Activated CD4-positive, alpha-beta T cell treated with anti-CD3 and anti-CD28 coated beads, Interleukin-2, Interleukin-6, amounts not matched to agents 100 ng/mL and 50 ng/mL, durations not matched to agents 16 hours and 8 hours (primary cell): Measurements from ENCODE around the gene PSENEN.
"Not testable (repeated sequence)": the region's sequence is repeated elsewhere in the genome, so short reads cannot be mapped to it uniquely, and the experiment has no call there.

Experiments used
- DNase-seq: peaks from one replicate; pipeline ENCODE4 v3.0.0-alpha.2; 2020

PSENEN gene

GRCh38 chr19:35719402-35720162 lies 25.9 kb upstream of the PSENEN start:
- DNase-seq = no peak

- DNase-seq = no peak
These were observed 25.3 kb upstream of the PSENEN start for GRCh38 chr19:35720163-35720524.

- DNase-seq = no peak
These were observed 24.8 kb upstream of the PSENEN start for GRCh38 chr19:35720648-35721047.

GRCh38 chr19:35721374-35721773 lies 24.1 kb upstream of the PSENEN start:
- no peak for DNase-seq

- DNase-seq = no peak
These were observed 23.0 kb upstream of the PSENEN start for GRCh38 chr19:35722461-35722860.

- no peak for DNase-seq
These were observed 22.6 kb upstream of the PSENEN start for GRCh38 chr19:35722897-35723296.

- DNase-seq = no peak
These were observed 21.8 kb upstream of the PSENEN start for GRCh38 chr19:35723671-35724070.

GRCh38 chr19:35724132-35724531 lies 21.3 kb upstream of the PSENEN start:
- DNase-seq = not testable (repeated sequence)

- no peak for DNase-seq
These were observed 20.9 kb upstream of the PSENEN start for GRCh38 chr19:35724560-35724959.

GRCh38 chr19:35725216-35725861 lies 20.1 kb upstream of the PSENEN start:
- DNase-seq = no peak

- DNase-seq = no peak
These were observed 18.1 kb upstream of the PSENEN start for GRCh38 chr19:35727053-35727955.

- DNase-seq = no peak
These were observed 17.3 kb upstream of the PSENEN start for GRCh38 chr19:35727956-35728706.

GRCh38 chr19:35729021-35729420 lies 16.4 kb upstream of the PSENEN start:
- DNase-seq = no peak

- DNase-seq = no peak
These were observed 15.7 kb upstream of the PSENEN start for GRCh38 chr19:35729763-35730162.

- DNase-seq = no peak
These were observed 15.1 kb upstream of the PSENEN start for GRCh38 chr19:35730326-35730725.

GRCh38 chr19:35731353-35731752 lies 14.1 kb upstream of the PSENEN start:
- no peak for DNase-seq

- DNase-seq = no peak
These were observed 13.6 kb upstream of the PSENEN start for GRCh38 chr19:35731779-35732405.

- no peak for DNase-seq
These were observed 12.8 kb upstream of the PSENEN start for GRCh38 chr19:35732540-35733179.

- DNase-seq = no peak
These were observed 12.0 kb upstream of the PSENEN start for GRCh38 chr19:35733180-35734125.

GRCh38 chr19:35734273-35734672 lies 11.2 kb upstream of the PSENEN start:
- no peak for DNase-seq

- no peak for DNase-seq
These were observed 10.6 kb upstream of the PSENEN start for GRCh38 chr19:35734889-35735288.
